Endothelial cell (in vitro differentiated cells): Measurements from ENCODE around the gene SLC1A7. TPM values are rescaled to one million over a fixed set of nuclear protein-coding genes. Genes with fewer than 3 reads are reported as not detected.

ENCODE experiments used
- DNase-seq: peaks from one replicate; pipeline ENCODE4 v3.0.0; 2021; ENCODE audit warnings: low spot score
- H3K27ac Mint-ChIP-seq: one replicate; pipeline ENCODE4 v1.8.0; 2021; ENCODE audit warnings: mixed read lengths, inconsistent platforms; ENCODE audit not compliant: unreplicated experiment
- H3K27me3 Mint-ChIP-seq: one replicate; pipeline ENCODE4 v1.8.0; 2021; ENCODE audit warnings: mild to moderate bottlenecking, moderate library complexity, mixed read lengths, inconsistent platforms; ENCODE audit not compliant: unreplicated experiment
- H3K36me3 Mint-ChIP-seq: one replicate; pipeline ENCODE4 v1.8.0; 2021; ENCODE audit warnings: mild to moderate bottlenecking, low read depth, mixed read lengths, inconsistent platforms; ENCODE audit not compliant: unreplicated experiment
- H3K4me1 Mint-ChIP-seq: one replicate; pipeline ENCODE4 v1.8.0; 2021; ENCODE audit warnings: mild to moderate bottlenecking, mixed read lengths, inconsistent platforms; ENCODE audit not compliant: unreplicated experiment
- H3K4me3 Mint-ChIP-seq: one replicate; pipeline ENCODE4 v1.8.0; 2021; ENCODE audit warnings: mild to moderate bottlenecking, mixed read lengths, inconsistent platforms; ENCODE audit not compliant: unreplicated experiment
- H3K9me3 Mint-ChIP-seq: one replicate; pipeline ENCODE4 v1.8.0; 2021; ENCODE audit warnings: mixed read lengths, inconsistent platforms; ENCODE audit not compliant: unreplicated experiment
- CTCF ChIP-seq: fragments of 200-600 bp; sonication (generic); IDR thresholded peaks from one replicate; pipeline ENCODE4 v1.5.0; 2021; ENCODE audit warnings: antibody characterized with exemption; ENCODE audit not compliant: unreplicated experiment
- total RNA-seq: library from RNA; stranded (reverse); fragmentation: NEBNext Ultra II Directional; extraction: Animal tissue kit (Norgen Biotek cat#: 25700); gene quantifications from one replicate; pipeline ENCODE4 v1.2.1, GENCODE V29; 2021; ENCODE audit not compliant: unreplicated experiment

The SLC1A7 gene
- total RNA-seq, 1 donor from 2014 or later = not detected

- H3K4me1 Mint-ChIP-seq = no peaks in the 10 kb centered on the region
- H3K27me3 Mint-ChIP-seq = peaks cover 6% of the 10 kb centered on the region
- no peak overlapping the region for H3K27ac Mint-ChIP-seq
- no peaks in the 10 kb centered on the region for H3K9me3 Mint-ChIP-seq
- H3K36me3 Mint-ChIP-seq = no peaks in the 10 kb centered on the region
- H3K4me3 Mint-ChIP-seq = no peak overlapping the region
- no peak for DNase-seq
- TF ChIP-seq CTCF = no peak
These were observed 71.8 kb downstream of the SLC1A7 start for GRCh38 chr1:53070621-53071020.

- peak; percentile 3 for DNase-seq
- H3K9me3 Mint-ChIP-seq = no peaks in the 10 kb centered on the region
- peaks cover 9% of the 10 kb centered on the region for H3K27me3 Mint-ChIP-seq
- H3K4me3 Mint-ChIP-seq = no peak overlapping the region
- H3K27ac Mint-ChIP-seq = no peak overlapping the region
- no peaks in the 10 kb centered on the region for H3K4me1 Mint-ChIP-seq
- no peaks in the 10 kb centered on the region for H3K36me3 Mint-ChIP-seq
- no peak for TF ChIP-seq CTCF
These were observed 72.6 kb downstream of the SLC1A7 start for GRCh38 chr1:53069663-53070327.

GRCh38 chr1:53069265-53069662, 73.2 kb downstream of the SLC1A7 start:
- Mint-ChIP-seq H3K9me3 (no peaks in the 10 kb centered on the region), H3K36me3 (no peaks in the 10 kb centered on the region), H3K4me1 (no peaks in the 10 kb centered on the region), H3K27me3 (peaks cover 7% of the 10 kb centered on the region), H3K4me3 (no peak overlapping the region), H3K27ac (no peak overlapping the region)
- no peak for TF ChIP-seq CTCF
- peak; percentile 2 for DNase-seq

- H3K9me3 Mint-ChIP-seq = no peaks in the 10 kb centered on the region
- no peak overlapping the region for H3K4me3 Mint-ChIP-seq
- no peaks in the 10 kb centered on the region for H3K36me3 Mint-ChIP-seq
- H3K4me1 Mint-ChIP-seq = peaks cover 3% of the 10 kb centered on the region
- peaks cover 12% of the 10 kb centered on the region for H3K27me3 Mint-ChIP-seq
- no peak overlapping the region for H3K27ac Mint-ChIP-seq
- no peak for TF ChIP-seq CTCF
- DNase-seq = no peak
These were observed 73.9 kb downstream of the SLC1A7 start for GRCh38 chr1:53068314-53069099.

GRCh38 chr1:53067886-53068285, 74.6 kb downstream of the SLC1A7 start:
- Mint-ChIP-seq H3K4me1 (peaks cover 3% of the 10 kb centered on the region), H3K9me3 (no peaks in the 10 kb centered on the region), H3K4me3 (no peak overlapping the region)

More at GRCh38 chr1:53067886-53068285, 74.6 kb downstream of the SLC1A7 start:
- H3K27me3 Mint-ChIP-seq = peaks cover 16% of the 10 kb centered on the region
- DNase-seq = no peak
- no peaks in the 10 kb centered on the region for H3K36me3 Mint-ChIP-seq
- TF ChIP-seq CTCF = no peak
- H3K27ac Mint-ChIP-seq = no peak overlapping the region
